ENCODE measurements around the gene GLG1.

GLG1 gene

DNA sequence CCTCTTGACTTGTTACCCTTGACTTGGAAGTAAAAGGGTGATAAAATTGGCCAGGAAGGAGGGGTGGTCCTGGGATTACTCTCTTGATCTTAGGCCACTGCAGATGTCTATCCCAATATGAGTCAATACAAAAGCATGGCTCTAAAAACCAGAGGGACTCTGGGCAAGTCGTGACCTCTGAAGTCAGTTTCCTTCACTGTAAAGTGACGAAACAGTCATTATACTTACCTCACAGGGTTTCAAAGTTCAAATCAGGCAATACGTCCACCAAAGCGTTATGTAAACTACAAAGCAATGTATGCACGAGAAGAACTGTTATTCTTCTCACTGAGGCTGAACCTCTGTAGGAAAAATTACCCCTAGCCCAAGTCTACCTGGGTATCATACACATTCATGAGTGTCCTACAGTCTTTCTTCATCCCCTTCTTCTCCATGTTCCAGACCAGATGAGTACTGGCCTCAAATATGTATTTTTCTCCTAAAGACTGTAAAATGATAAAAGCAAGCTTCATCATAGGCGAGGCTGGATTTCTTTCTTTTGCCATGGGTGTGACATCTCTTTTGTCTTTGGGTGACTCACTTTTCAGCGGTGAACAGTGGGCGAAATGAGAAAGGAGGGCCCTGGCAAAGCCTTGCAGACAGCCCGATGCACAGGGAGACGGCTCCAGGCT lies 151.2 kb downstream of the GLG1 start:
- no peaks in the 10 kb centered on the region for H3K9me3 ChIP-seq (ENCODE audit: insufficient read depth, low read length)
- no peak overlapping the region for H3K4me3 ChIP-seq (ENCODE audit: low read length)
- no peaks in the 10 kb centered on the region for H3K79me2 ChIP-seq (ENCODE audit: low read length)
- TF ChIP-seq, protein P1, sequence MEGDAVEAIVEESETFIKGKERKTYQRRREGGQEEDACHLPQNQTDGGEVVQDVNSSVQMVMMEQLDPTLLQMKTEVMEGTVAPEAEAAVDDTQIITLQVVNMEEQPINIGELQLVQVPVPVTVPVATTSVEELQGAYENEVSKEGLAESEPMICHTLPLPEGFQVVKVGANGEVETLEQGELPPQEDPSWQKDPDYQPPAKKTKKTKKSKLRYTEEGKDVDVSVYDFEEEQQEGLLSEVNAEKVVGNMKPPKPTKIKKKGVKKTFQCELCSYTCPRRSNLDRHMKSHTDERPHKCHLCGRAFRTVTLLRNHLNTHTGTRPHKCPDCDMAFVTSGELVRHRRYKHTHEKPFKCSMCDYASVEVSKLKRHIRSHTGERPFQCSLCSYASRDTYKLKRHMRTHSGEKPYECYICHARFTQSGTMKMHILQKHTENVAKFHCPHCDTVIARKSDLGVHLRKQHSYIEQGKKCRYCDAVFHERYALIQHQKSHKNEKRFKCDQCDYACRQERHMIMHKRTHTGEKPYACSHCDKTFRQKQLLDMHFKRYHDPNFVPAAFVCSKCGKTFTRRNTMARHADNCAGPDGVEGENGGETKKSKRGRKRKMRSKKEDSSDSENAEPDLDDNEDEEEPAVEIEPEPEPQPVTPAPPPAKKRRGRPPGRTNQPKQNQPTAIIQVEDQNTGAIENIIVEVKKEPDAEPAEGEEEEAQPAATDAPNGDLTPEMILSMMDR (IDR thresholded peaks at IDR 0.05; ENCODE audit: low read depth, low read length), result no peak
- TF ChIP-seq EZH2phosphoT487 (IDR thresholded peaks at IDR 0.05; ENCODE audit: low read depth), result no peak
- H3K27ac ChIP-seq (ENCODE audit: low read length), result no peak overlapping the region
- no peak overlapping the region for H3K4me2 ChIP-seq (ENCODE audit: low read length)
- H3K27me3 ChIP-seq (ENCODE audit: low read depth, low read length), result no peaks in the 10 kb centered on the region
- no peak overlapping the region for H2AFZ ChIP-seq (ENCODE audit: low read depth, low read length)
- no peaks in the 10 kb centered on the region for H4K20me1 ChIP-seq (ENCODE audit: insufficient read depth, low read length)
- no peak overlapping the region for H3K9ac ChIP-seq (ENCODE audit: low read length)
- H3K36me3 ChIP-seq (replicated peaks; ENCODE audit: low read depth, low read length), result peaks cover 51% of the 10 kb centered on the region
- H3K4me1 ChIP-seq (ENCODE audit: low read length), result peaks cover 4% of the 10 kb centered on the region; the same call in 1 of the 2 replicates

DNA sequence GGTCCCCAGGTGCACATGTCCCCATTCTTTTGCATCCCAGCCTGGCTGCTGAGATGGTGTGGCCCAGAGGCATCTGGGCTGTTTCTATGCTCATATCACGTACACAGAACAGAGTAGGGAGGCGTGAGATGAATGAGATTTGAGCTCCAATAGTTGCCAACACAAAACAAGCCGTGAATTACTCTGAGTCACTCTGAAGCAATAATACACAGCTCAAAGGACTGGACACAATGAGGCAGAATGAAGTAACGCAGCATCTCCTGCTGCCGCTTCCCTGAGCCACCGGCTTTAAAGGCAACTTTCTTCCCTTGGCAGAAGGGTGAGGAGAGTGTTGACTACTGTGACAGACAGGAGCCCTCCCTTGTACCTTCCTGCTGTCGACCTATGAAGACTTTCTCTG lies 151.7 kb downstream of the GLG1 start:
- H3K9me3 ChIP-seq (ENCODE audit: insufficient read depth, low read length), result no peaks in the 10 kb centered on the region
- no peak overlapping the region for H3K4me3 ChIP-seq (ENCODE audit: low read length)
- no peak for TF ChIP-seq EZH2phosphoT487 (IDR thresholded peaks at IDR 0.05; ENCODE audit: low read depth)
- TF ChIP-seq, protein P1 (IDR thresholded peaks at IDR 0.05; ENCODE audit: low read depth, low read length), result no peak
- H3K36me3 ChIP-seq (replicated peaks; ENCODE audit: low read depth, low read length), result peaks cover 46% of the 10 kb centered on the region
- no peak overlapping the region for H2AFZ ChIP-seq (ENCODE audit: low read depth, low read length)
- H3K4me2 ChIP-seq (ENCODE audit: low read length), result no peak overlapping the region
- no peaks in the 10 kb centered on the region for H4K20me1 ChIP-seq (ENCODE audit: insufficient read depth, low read length)
- H3K27me3 ChIP-seq (ENCODE audit: low read depth, low read length), result no peaks in the 10 kb centered on the region
- no peak overlapping the region for H3K27ac ChIP-seq (ENCODE audit: low read length)
- no peak overlapping the region for H3K9ac ChIP-seq (ENCODE audit: low read length)
- peaks cover 4% of the 10 kb centered on the region; the same call in 1 of the 2 replicates for H3K4me1 ChIP-seq (ENCODE audit: low read length)
- no peaks in the 10 kb centered on the region for H3K79me2 ChIP-seq (ENCODE audit: low read length)

DNA sequence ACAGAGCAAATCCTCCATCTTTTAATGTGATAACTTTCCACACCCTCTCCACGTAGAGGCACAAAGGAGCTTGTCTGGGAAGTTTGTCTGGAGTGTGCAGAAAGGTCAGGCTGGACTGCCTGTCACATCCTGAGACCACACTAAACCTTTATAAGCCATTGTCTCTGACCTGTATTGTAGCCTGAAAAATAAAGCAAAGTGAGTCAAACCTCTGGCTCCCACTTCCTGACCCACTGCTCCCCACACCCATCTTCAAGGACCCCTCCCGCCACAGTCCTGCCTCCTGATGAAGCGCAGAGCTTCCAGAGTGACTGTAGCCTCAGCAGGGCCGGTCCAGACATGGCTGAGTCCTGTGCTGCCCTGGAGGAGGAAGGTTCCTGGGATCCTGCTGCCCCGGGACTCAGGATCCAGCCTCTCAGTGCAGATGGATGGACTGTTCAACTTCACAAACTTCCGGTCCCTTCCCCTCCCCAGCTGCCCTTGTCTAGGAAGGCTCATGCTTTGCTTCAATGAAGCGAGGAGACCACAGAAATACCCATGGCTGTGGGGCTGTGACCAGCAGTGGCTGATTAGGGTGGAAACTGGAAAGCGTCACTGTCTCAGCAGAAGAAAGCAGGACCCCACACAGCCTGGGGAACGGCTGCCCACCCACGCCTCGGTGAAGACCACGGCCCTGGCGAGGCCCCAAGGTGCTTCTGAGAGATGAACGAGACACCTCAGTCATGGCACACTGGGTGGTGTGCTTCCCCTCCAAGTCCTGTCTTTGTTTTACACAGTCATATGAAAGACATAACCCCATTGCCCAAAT lies 154.8 kb downstream of the GLG1 start:
- H3K27me3 ChIP-seq (ENCODE audit: low read depth, low read length), result no peaks in the 10 kb centered on the region
- no peaks in the 10 kb centered on the region for H3K9me3 ChIP-seq (ENCODE audit: insufficient read depth, low read length)
- peaks cover 4% of the 10 kb centered on the region; the same call in 1 of the 2 replicates for H3K4me1 ChIP-seq (ENCODE audit: low read length)
- H3K9ac ChIP-seq (ENCODE audit: low read length), result no peak overlapping the region
- H4K20me1 ChIP-seq (ENCODE audit: insufficient read depth, low read length), result no peaks in the 10 kb centered on the region
- no peak overlapping the region for H3K27ac ChIP-seq (ENCODE audit: low read length)
- peaks cover 30% of the 10 kb centered on the region for H3K36me3 ChIP-seq (replicated peaks; ENCODE audit: low read depth, low read length)
- no peak for TF ChIP-seq EZH2phosphoT487 (IDR thresholded peaks at IDR 0.05; ENCODE audit: low read depth)
- TF ChIP-seq, protein P1 (IDR thresholded peaks at IDR 0.05; ENCODE audit: low read depth, low read length), result no peak
- no peak overlapping the region for H2AFZ ChIP-seq (ENCODE audit: low read depth, low read length)
- no peak overlapping the region for H3K4me3 ChIP-seq (ENCODE audit: low read length)
- H3K79me2 ChIP-seq (ENCODE audit: low read length), result no peaks in the 10 kb centered on the region
- H3K4me2 ChIP-seq (ENCODE audit: low read length), result no peak overlapping the region
